T-helper 1 cell (primary cell): ENCODE measurements around the gene SLC12A3.
"Not testable (repeated sequence)": the region's sequence is repeated elsewhere in the genome, so short reads cannot be mapped to it uniquely, and the experiment has no call there.

ENCODE experiments used
- DNase-seq, 5 donors: peaks; one replicate each; pipeline ENCODE4 v3.0.0-alpha.2; 2012 to 2020

SLC12A3 gene

GRCh38 chr16:56870276-56870888, 5.4 kb downstream of the SLC12A3 start:
- DNase-seq, result no peak

DNA sequence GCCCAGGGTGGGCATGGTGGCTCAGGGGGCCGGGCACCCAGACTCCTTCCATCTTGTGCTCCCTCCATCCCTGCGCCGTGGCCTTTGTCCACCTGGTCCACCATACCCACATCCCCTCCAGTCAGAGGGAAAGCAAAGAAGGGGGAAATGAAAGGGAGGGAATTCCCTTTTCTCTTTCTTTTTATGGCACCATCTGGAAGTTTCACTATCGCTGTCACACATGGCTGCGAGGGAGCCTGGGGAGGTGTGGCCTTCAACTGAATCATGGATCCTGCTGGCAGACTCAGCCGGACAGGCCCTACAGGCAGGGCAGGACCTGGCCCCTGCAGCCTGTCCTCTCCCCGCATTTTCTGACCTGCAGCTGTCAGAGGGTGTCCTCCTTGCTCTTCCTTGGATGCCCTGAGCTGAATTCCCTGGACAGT, 6.2 kb downstream of the SLC12A3 start:
- DNase-seq, result no peak

DNA sequence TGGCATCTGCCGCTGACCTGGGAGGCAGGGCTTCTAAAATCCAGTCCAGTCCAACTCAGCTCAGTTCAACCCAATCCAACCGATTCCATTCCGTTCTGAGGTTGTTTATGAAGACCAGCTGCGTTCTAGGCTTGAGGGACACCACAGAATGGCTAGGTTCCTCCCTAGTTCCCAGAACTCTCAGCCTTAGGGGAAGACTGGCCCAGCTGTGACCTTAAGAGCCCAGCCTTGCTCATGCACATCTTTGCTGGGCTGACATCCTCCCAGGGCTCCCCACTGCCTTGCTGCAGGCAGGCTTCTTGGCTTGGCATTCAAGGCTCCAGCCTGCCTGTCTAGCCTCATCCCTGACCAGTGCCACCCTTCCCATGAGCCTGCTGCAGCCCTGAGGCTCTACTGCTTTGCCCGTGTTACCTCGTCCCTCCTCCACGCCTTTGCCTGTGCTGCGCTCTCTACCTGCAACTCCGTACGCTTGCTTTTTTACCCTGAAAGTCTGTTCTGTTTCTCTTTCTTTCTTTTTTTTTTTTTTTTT, 7.9 kb downstream of the SLC12A3 start:
- no peak for DNase-seq

- no peak for DNase-seq
Measured at GRCh38 chr16:56874800-56875199, 9.8 kb downstream of the SLC12A3 start.

GRCh38 chr16:56876048-56876447, 11.0 kb downstream of the SLC12A3 start:
- DNase-seq, result no peak

DNA sequence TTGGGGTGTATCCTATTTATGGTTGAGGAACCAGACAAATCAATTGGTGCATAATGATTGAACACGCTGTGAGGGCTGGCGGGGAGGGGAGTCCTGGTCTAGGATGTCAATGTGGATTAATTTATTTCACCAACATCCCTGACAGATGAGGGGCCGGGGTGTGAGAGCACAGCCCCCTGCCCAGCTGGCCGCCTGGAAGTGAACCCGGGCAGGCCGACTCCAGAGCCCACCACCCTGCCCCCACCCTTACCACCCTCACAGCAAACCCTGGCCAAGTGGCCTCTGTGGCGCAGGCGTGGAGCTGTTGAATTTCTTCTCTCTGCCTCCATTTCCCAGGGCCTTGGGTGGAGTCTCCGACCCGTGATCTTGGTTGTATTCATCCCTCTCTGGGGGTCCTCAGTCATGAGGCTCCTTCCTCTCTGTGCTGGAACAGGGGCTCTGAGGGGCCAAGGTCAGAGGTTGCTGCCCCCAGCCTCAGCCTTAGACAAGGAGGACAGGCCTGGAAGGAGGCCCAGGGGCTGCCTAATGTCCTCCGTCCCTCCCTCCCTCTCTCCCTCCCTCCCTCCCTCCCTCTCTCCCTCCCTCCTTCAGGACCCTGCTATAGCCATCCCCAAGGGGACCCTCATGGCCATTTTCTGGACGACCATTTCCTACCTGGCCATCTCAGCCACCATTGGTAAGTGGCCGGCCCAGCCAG, 12.6 kb downstream of the SLC12A3 start:
- DNase-seq, result no peak

DNA sequence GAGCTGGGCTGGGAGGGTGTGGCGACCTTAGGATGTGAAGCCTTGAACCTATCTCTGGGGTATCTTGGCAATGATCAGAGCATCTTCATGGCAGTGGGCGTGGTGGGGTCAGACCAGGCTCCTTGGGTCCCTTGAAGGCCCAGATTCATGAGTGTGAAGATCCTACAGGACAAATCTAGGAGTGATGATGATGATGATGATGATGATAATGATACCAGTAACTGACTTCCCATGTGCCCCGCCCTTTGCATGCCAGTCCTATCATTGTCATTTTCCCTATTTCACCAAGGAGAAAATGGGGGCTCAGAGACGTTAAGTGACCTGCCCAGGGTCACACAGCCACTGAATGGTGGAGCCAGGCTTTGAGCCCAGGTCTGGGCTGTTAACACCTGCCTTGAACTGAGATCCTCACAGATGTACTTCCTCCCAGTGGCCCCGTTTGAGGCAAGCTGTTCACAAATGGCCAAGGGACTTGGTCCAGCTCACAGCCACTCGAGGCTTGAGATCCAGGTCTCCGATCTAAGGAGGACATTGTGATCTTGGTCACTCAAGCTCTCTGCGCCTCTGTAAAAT, 13.4 kb downstream of the SLC12A3 start:
- no peak for DNase-seq

- DNase-seq, result no peak
Measured at GRCh38 chr16:56879276-56879675, 14.3 kb downstream of the SLC12A3 start.

DNA sequence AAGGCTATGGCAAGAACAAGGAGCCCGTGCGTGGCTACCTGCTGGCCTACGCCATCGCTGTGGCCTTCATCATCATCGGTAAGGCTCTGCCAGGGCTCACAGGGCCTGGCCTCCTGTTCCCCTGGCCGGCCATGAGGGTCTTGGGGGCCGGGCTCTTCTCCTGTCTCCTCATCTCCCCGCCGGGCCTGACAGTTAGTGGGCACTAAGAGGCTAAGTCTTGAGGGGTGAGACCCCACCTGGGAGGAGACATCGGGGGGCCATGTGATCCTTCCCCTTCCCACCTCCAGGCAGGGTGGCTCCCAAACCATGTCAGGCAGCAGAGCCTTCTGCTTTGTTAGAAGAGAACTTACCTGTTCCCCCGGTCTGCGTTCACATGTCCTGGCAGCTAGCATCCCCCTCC, 15.2 kb downstream of the SLC12A3 start:
- no peak for DNase-seq

DNA sequence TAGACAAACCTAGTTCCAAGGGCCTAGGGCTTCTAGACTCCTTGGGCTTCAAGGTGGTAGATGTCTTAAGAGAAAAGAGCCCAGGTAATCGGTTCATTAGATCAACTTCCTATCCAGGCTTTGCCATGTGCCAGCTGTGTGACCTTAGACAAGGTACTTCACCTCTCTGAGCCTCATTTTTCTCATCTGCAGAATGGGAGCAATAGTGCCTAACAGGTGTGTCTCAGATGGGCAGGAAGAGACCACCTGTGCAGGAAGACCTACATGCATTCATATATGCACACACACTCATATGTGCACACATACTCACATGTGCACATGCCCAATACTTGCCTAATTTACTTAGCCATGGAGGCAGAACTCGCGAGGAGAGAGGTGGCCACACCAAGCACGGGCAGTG, 15.7 kb downstream of the SLC12A3 start:
- no peak for DNase-seq

- no peak for DNase-seq
Measured at GRCh38 chr16:56882077-56882800, 17.2 kb downstream of the SLC12A3 start.

DNA sequence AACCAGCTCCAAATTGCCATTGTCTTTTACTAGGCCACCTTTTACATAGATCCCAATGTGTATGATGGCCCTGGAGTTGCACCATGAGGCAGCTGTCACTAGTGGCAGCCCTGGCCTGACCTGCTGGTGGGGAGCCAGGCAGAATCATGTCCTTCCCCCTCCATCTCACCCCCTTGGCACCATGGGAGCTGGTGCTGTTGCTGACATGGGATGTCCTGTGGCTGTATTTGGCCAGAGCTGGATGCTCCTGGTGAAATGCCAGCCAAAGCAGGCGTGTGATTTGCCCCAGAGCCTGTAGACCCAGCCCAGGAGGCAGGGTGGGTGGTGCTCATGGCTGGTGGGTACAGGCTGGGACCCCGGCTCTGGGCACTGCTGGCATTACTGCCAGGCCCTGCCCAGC, 18.6 kb downstream of the SLC12A3 start:
- DNase-seq, result no peak

- DNase-seq, result no peak
Measured at GRCh38 chr16:56884026-56884582, 19.1 kb downstream of the SLC12A3 start.

DNA sequence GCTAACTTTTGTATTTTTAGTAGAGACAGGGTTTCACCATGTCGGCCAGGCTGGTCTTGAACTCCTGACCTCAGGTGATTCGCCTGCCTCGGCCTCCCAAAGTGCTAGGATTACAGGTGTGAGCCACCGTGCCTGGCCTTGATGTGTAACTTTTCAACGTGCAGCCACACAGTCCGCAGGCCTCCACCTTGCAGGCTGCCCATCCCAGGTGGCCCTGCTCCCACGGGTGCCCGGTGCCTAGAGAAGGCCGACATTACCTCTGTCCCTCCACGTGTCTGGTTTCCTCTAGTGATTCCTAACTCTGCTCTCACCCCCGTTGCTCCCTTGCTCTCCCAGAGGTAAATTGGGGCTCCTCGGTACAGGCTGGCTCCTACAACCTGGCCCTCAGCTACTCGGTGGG, 19.9 kb downstream of the SLC12A3 start:
- not testable (repeated sequence) for DNase-seq

GRCh38 chr16:56885446-56886162, 20.6 kb downstream of the SLC12A3 start:
- DNase-seq, result no peak

- DNase-seq, result no peak
Measured at GRCh38 chr16:56886296-56886695, 21.3 kb downstream of the SLC12A3 start.

GRCh38 chr16:56886826-56887225, 21.8 kb downstream of the SLC12A3 start:
- DNase-seq, result no peak

- no peak for DNase-seq
Measured at GRCh38 chr16:56888806-56889205, 23.8 kb downstream of the SLC12A3 start.

DNA sequence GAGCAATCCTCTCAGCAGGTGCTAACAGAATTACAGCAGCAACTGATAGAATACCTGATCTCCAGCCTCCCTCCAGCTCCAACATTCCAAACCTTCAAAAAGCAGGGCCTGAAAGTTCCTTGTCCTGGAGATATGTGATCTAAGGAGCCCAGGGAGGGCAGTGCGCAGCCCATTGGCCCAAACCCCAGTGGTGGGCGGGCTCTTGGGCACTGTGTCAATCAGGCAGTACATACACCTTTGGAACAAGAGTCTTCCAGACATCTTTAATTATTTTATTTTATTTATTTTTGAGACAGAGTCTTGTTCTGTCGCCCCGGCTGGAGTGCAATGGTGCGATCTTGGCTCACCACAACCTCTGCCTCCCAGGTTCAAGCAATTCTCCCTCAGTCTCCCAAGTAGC, 24.2 kb downstream of the SLC12A3 start:
- DNase-seq, result no peak

DNA sequence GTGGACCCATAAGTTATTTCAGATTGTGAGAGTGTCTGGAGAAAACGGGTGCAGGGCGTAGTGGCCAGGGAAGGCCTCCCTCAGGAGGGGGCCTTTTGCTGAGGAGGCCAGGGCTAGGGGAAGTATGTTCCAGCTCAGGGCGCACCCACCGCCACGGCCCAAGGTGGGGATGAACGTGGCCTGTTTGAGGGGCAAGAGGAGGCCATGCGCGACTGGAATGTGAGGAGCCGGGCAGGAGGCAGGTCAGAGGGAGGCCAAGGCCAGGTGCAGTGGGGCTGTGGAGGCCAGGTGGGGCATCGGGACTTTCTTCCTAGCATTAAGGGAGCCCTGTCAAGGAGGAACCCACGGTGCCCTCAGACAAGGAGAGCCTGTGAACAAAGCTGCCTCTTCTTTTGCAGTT, 26.7 kb downstream of the SLC12A3 start:
- no peak for DNase-seq

DNA sequence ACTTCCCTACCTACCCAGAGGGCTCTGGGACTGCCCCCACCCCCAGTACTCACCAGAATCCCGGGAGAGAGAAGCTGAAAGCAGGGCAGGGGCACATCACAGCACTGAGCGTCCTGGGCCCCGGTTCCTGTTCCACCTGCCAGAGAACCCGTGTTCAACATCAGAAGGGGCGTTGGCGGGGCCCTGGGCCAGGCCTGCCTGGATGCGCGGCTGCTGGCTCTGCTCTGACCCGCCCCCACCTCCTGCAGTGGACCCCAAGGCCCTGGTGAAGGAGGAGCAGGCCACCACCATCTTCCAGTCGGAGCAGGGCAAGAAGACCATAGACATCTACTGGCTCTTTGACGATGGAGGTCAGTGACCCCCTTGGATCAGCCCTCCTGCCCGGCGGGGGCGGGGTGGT, 27.7 kb downstream of the SLC12A3 start:
- no peak for DNase-seq

DNA sequence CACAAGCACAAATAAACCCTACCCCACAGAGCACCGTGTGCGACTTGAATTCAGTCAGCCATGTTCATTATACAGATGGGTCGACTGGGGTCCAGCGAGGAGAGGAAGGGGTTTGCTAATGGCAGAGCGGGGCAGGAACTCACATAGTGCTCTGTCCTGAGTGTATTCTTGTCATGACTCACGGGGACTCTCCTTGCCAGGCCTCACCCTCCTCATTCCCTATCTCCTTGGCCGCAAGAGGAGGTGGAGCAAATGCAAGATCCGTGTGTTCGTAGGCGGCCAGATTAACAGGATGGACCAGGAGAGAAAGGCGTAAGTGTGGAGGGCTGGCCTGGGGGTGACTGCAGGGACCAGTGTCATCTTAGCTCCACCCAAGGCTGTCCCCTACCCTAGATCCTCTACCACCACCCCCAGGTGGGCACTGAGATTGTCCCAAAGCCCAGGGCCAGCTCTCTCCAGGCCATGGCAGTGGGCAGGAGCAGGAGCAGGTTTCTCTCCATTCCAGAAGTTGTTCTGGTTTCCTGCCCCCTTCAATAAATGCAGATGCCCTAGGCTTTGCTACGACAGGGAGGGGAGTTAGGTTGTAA, 29.4 kb downstream of the SLC12A3 start:
- no peak for DNase-seq
